Ramos (cell line): ENCODE data around the gene KIF16B.
"Not testable (repeated sequence)": the region's sequence is repeated elsewhere in the genome, so short reads cannot be mapped to it uniquely, and the experiment has no call there.

Experiments
- in situ Hi-C: fragments of 300-500 bp; cut with MboI; formaldehyde crosslinking; loops from one replicate; pipeline ENCODE4 v1.14.3; 2022; ENCODE audit warnings: low sequenced_read_pairs; ENCODE audit not compliant: unreplicated experiment

KIF16B gene

DNA sequence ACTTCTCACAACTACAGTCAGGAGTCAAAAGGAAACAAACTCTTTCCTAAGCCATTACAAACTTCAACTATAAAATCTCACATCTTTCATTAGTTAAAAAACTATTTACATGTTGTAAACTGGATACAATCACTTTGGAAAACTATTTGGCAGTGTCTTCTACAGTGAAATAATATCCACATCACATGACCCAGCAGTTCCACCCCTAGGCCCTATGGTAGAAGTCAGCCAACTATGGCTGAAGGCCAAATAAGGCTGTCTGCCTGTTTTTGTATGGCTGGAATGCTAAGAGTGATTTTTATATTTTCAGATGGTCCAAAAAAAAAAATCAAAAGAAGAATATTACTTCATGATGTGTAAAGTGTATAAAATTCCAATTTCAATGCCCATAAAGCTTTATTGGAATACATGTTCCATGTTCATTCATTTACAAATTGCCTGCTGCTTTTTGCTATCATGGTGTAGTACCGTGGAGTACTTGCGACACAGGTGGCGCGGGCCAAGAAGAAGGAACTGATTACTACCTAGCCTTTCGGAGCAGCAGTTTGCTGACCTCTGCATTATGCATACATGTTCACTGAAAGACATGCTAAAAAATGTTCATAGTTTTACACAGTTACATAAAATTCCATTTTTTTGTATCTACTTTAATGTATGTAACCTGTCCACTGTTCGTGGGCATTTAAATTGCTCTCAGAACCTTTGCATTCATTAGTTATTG lies 129.0 kb downstream of the KIF16B start:
- in situ Hi-C loops, result no loop called here

DNA sequence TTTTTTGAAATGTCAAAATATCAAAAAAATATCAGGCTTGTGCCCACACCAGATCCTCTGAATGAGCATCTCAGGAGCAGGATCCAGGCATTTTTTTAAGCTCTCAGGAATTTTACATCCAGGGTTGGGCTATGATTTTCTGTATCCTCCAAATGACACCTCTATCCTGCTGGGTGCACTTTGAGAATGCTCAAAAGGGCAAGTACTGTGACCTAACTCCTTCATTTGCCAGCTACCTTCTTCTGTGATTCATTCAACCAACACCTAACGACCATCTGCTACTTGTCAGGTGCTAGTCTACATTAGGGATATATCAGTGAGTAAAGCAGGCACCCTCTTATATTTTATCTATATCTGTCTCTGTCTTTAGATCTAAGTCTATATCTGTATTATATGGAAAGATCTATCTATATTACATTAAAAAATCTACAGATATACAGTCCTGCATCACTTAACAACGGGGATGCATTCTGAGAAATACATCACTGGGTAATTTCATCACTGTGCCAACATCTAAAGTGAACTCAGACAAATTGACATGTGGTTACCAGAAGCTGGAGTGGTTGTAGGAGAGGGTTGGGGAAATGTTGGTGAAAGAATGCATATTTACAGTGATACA lies 131.6 kb downstream of the KIF16B start:
- in situ Hi-C loops, result no loop called here

DNA sequence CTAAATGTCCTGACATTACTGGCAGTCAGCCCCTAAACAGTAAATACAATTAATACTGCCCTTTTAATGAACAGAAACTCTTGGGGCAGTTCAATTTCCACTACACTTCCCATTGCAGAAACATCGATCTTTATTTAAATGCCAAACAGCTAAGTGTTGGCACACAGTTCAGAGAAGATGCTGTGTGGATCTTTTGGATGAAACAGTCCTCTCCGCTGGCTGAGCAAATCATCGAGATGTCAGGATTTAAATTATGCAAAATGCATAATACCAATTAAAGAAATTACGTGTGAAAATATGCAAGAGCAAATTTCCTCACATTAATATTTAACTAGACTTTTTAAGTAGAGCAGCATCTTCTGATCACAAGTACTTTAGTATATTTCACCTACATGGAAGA lies 132.6 kb downstream of the KIF16B start:
- in situ Hi-C loops, result no loop called here

GRCh38 chr20:16439540-16439939 lies 133.7 kb downstream of the KIF16B start:
- in situ Hi-C loops, result not testable (repeated sequence)

DNA sequence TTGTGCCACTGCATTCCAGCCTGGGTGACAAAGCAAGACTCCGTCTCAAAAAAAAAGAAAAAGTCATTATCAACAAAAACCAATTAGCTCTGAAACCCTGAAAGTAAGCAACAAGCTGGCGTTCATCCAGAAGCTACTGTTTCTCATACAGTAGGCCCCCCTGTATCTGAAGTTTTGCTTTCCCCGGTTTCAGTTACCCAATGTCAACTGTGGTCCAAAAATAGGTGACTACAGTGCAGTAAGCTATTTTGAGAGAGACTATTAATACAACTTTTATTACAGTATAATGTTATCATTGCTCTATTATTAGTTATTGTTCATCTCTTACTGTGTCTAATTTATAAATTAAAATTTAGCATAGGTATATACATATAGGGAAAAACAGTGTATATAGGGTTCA lies 135.1 kb downstream of the KIF16B start:
- in situ Hi-C loops, result no loop called here

- in situ Hi-C loops, result no loop called here
Measured at GRCh38 chr20:16437387-16437996, 135.8 kb downstream of the KIF16B start.

DNA sequence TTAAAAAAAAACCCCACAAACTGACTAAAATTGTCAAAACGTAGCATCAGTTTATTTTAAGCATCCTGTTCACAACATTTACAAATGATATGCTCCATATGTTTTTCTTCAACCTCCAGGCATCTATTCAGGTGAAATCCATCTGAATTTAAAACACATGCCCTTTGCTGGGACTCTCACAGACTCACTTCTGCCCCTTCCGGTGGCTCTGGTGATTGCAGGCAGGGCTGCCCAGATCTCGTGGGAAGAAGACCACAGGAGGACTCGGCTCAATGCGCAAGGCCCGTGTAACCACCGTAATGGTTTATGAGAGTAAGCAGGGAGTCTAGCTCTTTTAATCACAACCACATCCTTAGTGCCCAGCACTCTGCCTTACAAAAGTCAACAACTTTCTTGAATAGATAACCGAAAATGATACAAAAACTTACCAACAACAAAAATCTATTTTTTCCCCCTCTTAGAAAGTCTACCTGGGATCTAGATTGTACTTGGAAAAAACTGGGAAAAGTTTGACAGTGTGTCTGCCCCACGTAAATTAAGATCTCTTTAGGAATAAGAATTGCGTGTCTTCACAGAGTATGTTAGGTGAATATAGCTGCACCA lies 139.1 kb downstream of the KIF16B start:
- in situ Hi-C loops, result no loop called here

DNA sequence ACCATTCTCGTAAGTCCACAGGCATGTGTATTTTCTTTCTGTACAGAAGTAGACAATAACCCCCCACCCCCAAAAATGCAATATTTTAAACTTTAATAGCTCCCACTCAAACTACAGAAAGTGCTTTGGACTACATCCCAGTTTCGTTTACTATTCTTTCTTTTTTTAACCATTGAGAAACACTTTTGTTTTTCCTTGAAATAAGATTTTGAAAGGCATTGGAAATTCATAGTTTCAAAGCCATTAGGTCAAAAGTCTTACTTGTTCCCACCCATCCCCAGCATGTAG lies 140.0 kb downstream of the KIF16B start:
- in situ Hi-C loops, result no loop called here

- in situ Hi-C loops, result no loop called here
Measured at GRCh38 chr20:16432466-16433292, 140.6 kb downstream of the KIF16B start.

- in situ Hi-C loops, result no loop called here
Measured at GRCh38 chr20:16428112-16428511, 145.1 kb downstream of the KIF16B start.

GRCh38 chr20:16427571-16427970 lies 145.7 kb downstream of the KIF16B start:
- in situ Hi-C loops, result no loop called here

DNA sequence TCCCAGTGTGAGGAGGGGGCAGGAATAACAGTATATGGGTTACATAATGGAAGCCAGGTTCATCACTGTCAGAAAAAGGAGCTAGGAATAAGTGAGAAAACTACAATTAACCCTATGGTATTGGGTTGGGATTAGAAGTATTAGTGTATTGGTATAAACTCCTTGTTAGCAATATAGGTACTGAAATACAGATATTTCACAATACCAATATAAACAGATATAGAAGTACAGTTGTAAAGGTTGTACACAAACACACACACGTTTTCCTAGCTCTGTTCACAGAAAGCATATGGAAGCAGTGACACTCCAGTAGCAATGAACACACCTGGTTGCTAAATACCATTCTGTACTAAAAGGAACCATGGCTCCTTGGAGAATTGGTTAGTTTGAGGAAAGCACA lies 148.5 kb downstream of the KIF16B start:
- in situ Hi-C loops, result no loop called here

DNA sequence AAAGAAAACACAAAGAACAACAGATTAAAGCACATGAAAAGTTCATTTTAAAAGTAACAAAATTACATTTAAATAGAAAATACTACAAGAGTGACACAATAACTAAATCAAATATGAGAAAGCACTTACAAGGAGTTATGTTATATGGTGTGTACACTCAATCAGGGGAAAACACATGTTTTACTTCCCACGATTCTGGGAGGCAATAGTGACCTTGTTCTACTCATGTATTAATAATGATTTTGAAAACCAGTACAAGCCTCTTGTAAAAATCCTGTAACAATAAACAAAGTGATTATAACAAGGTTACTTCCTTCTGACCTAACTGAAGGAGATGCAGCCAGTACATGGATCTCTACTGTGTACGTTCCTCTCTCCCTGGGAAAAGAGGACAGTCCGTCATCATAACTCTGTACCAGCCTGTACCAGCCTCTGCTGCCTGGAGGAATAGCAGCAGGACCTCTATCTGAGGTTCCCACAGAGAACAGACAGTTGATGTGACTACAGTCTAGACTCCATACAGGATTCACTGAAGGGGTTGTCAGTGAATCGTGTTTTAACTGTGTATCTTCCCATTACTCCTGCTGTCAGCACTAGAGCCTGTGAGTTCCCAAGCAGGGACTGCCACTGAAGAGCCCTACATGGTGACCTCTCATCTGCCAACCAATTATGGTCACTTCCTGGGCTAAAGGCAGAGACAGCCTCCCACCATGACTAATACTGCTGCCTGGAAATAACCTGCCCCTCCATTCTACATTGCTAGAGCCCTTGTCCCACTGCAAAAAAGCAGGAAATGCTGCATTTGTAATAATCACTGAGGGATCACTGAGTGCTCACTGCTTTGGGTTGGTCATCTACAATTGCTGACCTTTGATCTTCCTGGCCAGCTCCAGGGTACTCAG lies 149.7 kb downstream of the KIF16B start:
- in situ Hi-C loops, result no loop called here

GRCh38 chr20:16419138-16419715 lies 154.0 kb downstream of the KIF16B start:
- in situ Hi-C loops, result no loop called here

DNA sequence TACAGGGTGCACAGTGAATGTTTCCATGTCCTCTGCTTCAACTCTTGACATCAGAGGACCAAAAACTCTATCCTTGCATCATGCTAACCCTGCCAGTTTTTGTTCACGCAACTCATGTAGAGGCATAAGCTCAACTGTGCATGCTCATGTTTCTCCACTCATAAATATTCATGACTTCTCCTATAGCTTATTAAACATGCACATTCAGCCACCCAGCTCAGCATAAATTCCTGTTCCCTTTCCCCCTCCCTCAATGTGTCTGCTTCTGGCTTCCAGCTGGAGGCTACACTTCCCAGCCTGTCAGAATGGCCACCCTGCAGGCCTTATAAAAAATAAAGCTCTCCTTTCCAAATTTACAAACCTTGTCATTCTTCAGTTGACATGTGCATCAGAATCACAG lies 154.6 kb downstream of the KIF16B start:
- in situ Hi-C loops, result no loop called here

DNA sequence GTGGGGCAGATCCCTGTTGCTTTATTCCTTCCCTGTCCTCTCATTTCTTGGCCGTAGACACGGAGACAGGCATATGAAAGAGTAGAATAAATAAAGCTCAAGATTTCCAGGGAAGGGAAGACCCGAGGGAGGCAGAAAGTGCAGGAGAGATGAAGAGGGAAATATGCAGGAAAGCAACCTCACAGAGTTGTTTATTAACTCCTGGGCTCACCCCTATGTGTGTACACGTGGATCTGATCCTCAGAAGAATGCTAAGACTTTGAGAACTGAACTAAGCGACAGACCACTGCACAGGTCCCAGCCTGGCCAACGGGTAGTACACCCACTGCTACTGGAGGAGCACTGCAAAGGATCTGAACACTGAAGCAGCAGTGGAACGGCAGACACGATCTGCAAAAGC lies 156.2 kb downstream of the KIF16B start:
- in situ Hi-C loops, result no loop called here

DNA sequence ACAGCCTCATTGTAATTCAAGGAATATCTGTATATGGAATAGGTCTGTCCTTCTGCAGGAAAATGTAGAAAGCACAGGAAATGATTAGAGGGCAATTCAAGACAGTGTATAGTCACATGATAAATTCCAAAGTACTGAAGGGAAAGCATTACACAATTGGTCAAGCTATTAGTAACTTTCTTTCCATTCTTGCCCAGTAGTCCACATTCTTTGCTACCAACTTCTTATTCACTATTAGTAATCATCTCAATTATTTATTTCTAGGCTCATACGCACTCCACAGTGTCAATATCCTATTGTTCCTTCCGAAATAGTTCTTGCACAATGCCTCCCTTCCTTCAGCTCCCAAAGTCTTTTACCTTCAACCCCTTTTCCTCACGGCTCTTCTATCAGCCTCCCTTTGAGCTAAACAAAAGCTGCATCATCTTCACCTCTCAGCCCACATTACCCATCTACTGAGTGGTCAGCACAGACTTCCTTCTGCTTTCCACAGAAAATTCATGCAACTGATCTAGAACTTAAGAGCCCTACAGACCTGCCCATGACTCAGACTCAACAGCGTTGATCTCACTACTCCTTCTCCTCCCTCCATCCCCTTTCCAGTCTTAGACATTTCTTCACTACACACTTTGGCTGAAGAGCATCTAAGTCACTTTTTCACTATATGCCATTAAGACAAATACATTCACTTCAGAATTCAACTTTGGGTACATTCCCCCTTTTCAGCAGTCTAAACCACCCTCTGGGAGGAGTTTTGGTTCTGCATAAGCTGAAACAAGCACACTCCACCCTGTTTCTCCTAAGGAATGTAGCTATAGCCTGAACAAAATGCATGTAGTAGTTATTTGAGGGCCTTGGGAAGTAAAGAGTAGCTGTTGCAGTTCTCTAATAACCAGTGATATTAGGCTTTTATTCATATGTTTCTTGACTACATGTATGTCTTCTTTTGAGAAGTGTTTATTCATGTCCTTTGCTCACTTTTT lies 157.9 kb downstream of the KIF16B start:
- in situ Hi-C loops, result no loop called here

- in situ Hi-C loops, result no loop called here
Measured at GRCh38 chr20:16412906-16413305, 160.3 kb downstream of the KIF16B start.
